NOMO-1 (cell line): Measurements from ENCODE around the gene NECTIN1.

ENCODE experiments used
- DNase-seq, 2 experiments: peaks; one replicate each; lab custom pipeline; 2025; ENCODE audit not compliant: unreplicated experiment in 2 of 2; lab: John Stamatoyannopoulos, UW

Gene NECTIN1

GRCh38 chr11:119676461-119677020, 52.5 kb downstream of the NECTIN1 start:
- no peak for DNase-seq

- DNase-seq: peak; percentile 51 to 77
Observed at GRCh38 chr11:119673759-119674336, 55.2 kb downstream of the NECTIN1 start.

GRCh38 chr11:119673052-119673758, 55.8 kb downstream of the NECTIN1 start:
- no peak for DNase-seq

GRCh38 chr11:119672597-119672996, 56.4 kb downstream of the NECTIN1 start:
- DNase-seq: no peak

- DNase-seq: no peak
Observed at GRCh38 chr11:119671561-119672015, 57.4 kb downstream of the NECTIN1 start.

GRCh38 chr11:119671051-119671450, 57.9 kb downstream of the NECTIN1 start:
- DNase-seq: no peak

GRCh38 chr11:119669487-119669886, 59.5 kb downstream of the NECTIN1 start:
- DNase-seq: no peak

- peak in 1 of 2 experiments; percentile 16 for DNase-seq
Observed at GRCh38 chr11:119668676-119669075, 60.3 kb downstream of the NECTIN1 start.

GRCh38 chr11:119666463-119667131, 62.4 kb downstream of the NECTIN1 start:
- DNase-seq: peak; percentile 36 to 48

GRCh38 chr11:119666061-119666460, 62.9 kb downstream of the NECTIN1 start:
- DNase-seq: no peak

- DNase-seq: no peak
Observed at GRCh38 chr11:119664701-119665420, 64.1 kb downstream of the NECTIN1 start.

- no peak for DNase-seq
Observed at GRCh38 chr11:119664063-119664572, 64.9 kb downstream of the NECTIN1 start.

- no peak for DNase-seq
Observed at GRCh38 chr11:119663279-119663678, 65.7 kb downstream of the NECTIN1 start.

GRCh38 chr11:119661226-119661625, 67.8 kb downstream of the NECTIN1 start:
- DNase-seq: no peak

- no peak for DNase-seq
Observed at GRCh38 chr11:119659971-119660723, 68.9 kb downstream of the NECTIN1 start.

- DNase-seq: no peak
Observed at GRCh38 chr11:119652907-119653659, 75.9 kb downstream of the NECTIN1 start.

GRCh38 chr11:119651802-119652584, 77.0 kb downstream of the NECTIN1 start:
- DNase-seq: no peak

GRCh38 chr11:119650251-119650650, 78.7 kb downstream of the NECTIN1 start:
- no peak for DNase-seq
